Subcutaneous abdominal adipose tissue (tissue), 5 donors: ENCODE results near the gene KRT80.

Experiments used
- H3K27ac ChIP-seq: one replicate; pipeline ENCODE4 v1.7.0; 2013; ENCODE audit warnings: low read depth, mild to moderate bottlenecking, inconsistent platforms, low read length, moderate library complexity
- H3K27me3 ChIP-seq, 5 donors: one replicate each; pipeline ENCODE4 v1.7.0; 2013; ENCODE audit warnings: low read length in 5 of 5, inconsistent platforms in 1 of 5; ENCODE audit not compliant: control insufficient read depth in 5 of 5, insufficient read depth in 4 of 5
- H3K36me3 ChIP-seq, 5 donors: one replicate each; pipeline ENCODE4 v1.7.0; 2013; ENCODE audit warnings: low read length in 5 of 5; ENCODE audit not compliant: control insufficient read depth in 5 of 5, insufficient read depth in 5 of 5
- H3K4me1 ChIP-seq, 5 donors: one replicate each; pipeline ENCODE4 v1.7.0; 2013; ENCODE audit warnings: low read length in 5 of 5, mild to moderate bottlenecking in 3 of 5, moderate library complexity in 1 of 5; ENCODE audit not compliant: control insufficient read depth in 5 of 5, insufficient read depth in 5 of 5
- H3K4me3 ChIP-seq, 5 donors: one replicate each; pipeline ENCODE4 v1.7.0; 2013; ENCODE audit warnings: low read length in 5 of 5, low read depth in 1 of 5
- H3K9ac ChIP-seq, 5 donors: one replicate each; pipeline ENCODE4 v1.7.0; 2013; ENCODE audit warnings: low read length in 5 of 5, mild to moderate bottlenecking in 4 of 5, moderate library complexity in 3 of 5
- H3K9me3 ChIP-seq, 5 donors: one replicate each; pipeline ENCODE4 v1.7.0; 2013; ENCODE audit warnings: low read length in 5 of 5; ENCODE audit not compliant: control insufficient read depth in 5 of 5
- donor health status: healthy.
- donor health status: healthy.
- donor health status: healthy.
- donor health status: healthy.
- donor health status: healthy.

The KRT80 gene

GRCh38 chr12:52211716-52212585 lies 20.1 kb upstream of the KRT80 start:
- no peak overlapping the region for H3K9ac ChIP-seq
- no peak overlapping the region for H3K27ac ChIP-seq
- peaks cover 0 to 30% (median 10%) of the 10 kb centered on the region in 5 donors for H3K4me1 ChIP-seq
- no peaks in the 10 kb centered on the region for H3K36me3 ChIP-seq
- H3K9me3 ChIP-seq, result no peaks in the 10 kb centered on the region
- no peak overlapping the region for H3K4me3 ChIP-seq
- peaks cover 0 to 44% (median 21%) of the 10 kb centered on the region in 5 donors for H3K27me3 ChIP-seq

GRCh38 chr12:52210925-52211650 lies 19.3 kb upstream of the KRT80 start:
- Histone ChIP-seq H3K9ac (no peak overlapping the region), H3K4me3 (no peak overlapping the region), H3K36me3 (no peaks in the 10 kb centered on the region), H3K9me3 (no peaks in the 10 kb centered on the region), H3K27me3 (peaks cover 0 to 44% (median 21%) of the 10 kb centered on the region in 5 donors), H3K4me1 (peaks cover 0 to 22% (median 10%) of the 10 kb centered on the region in 5 donors), H3K27ac (no peak overlapping the region)

- no peak overlapping the region for H3K4me3 ChIP-seq
- no peaks in the 10 kb centered on the region for H3K9me3 ChIP-seq
- peaks cover 0 to 21% (median 10%) of the 10 kb centered on the region in 5 donors for H3K4me1 ChIP-seq
- H3K27ac ChIP-seq, result no peak overlapping the region
- peaks cover 0 to 41% (median 21%) of the 10 kb centered on the region in 5 donors for H3K27me3 ChIP-seq
- no peaks in the 10 kb centered on the region for H3K36me3 ChIP-seq
- no peak overlapping the region for H3K9ac ChIP-seq
These were observed 18.5 kb upstream of the KRT80 start for GRCh38 chr12:52210186-52210924.

GRCh38 chr12:52209321-52209720 lies 17.5 kb upstream of the KRT80 start:
- H3K36me3 ChIP-seq, result no peaks in the 10 kb centered on the region

GRCh38 chr12:52208424-52209165 lies 16.8 kb upstream of the KRT80 start:
- Histone ChIP-seq H3K4me3 (no peak overlapping the region), H3K36me3 (no peaks in the 10 kb centered on the region), H3K27ac (no peak overlapping the region), H3K9ac (no peak overlapping the region), H3K4me1 (peaks cover 0 to 20% (median 10%) of the 10 kb centered on the region in 5 donors), H3K9me3 (no peaks in the 10 kb centered on the region), H3K27me3 (peaks cover 0 to 41% (median 18%) of the 10 kb centered on the region in 5 donors)

More at GRCh38 chr12:52209321-52209720, 17.5 kb upstream of the KRT80 start:
- Histone ChIP-seq H3K4me1 (peaks cover 0 to 21% (median 10%) of the 10 kb centered on the region in 5 donors), H3K9ac (no peak overlapping the region), H3K9me3 (no peaks in the 10 kb centered on the region), H3K27ac (no peak overlapping the region), H3K4me3 (no peak overlapping the region), H3K27me3 (peaks cover 0 to 41% (median 21%) of the 10 kb centered on the region in 5 donors)

GRCh38 chr12:52207895-52208294 lies 16.1 kb upstream of the KRT80 start:
- Histone ChIP-seq H3K9ac (no peak overlapping the region), H3K9me3 (no peaks in the 10 kb centered on the region), H3K4me1 (peaks cover 3 to 25% (median 13%) of the 10 kb centered on the region in 5 donors), H3K27me3 (peaks cover 0 to 47% (median 20%) of the 10 kb centered on the region in 5 donors), H3K27ac (no peak overlapping the region), H3K36me3 (no peaks in the 10 kb centered on the region), H3K4me3 (no peak overlapping the region)

- H3K9ac ChIP-seq, result no peak overlapping the region
- no peaks in the 10 kb centered on the region for H3K36me3 ChIP-seq
- peaks cover 0 to 49% (median 20%) of the 10 kb centered on the region in 5 donors for H3K27me3 ChIP-seq
- H3K4me3 ChIP-seq, result no peak overlapping the region
- peaks cover 7 to 33% (median 21%) of the 10 kb centered on the region in 5 donors for H3K4me1 ChIP-seq
- no peak overlapping the region for H3K27ac ChIP-seq
- no peaks in the 10 kb centered on the region for H3K9me3 ChIP-seq
These were observed 15.3 kb upstream of the KRT80 start for GRCh38 chr12:52207106-52207505.

GRCh38 chr12:52206304-52207040 lies 14.7 kb upstream of the KRT80 start:
- H3K4me3 ChIP-seq, result no peak overlapping the region
- H3K9ac ChIP-seq, result no peak overlapping the region
- peaks cover 0 to 48% (median 20%) of the 10 kb centered on the region in 5 donors for H3K27me3 ChIP-seq
- H3K27ac ChIP-seq, result no peak overlapping the region
- peaks cover 7 to 34% (median 21%) of the 10 kb centered on the region in 5 donors for H3K4me1 ChIP-seq
- no peaks in the 10 kb centered on the region for H3K36me3 ChIP-seq
- H3K9me3 ChIP-seq, result no peaks in the 10 kb centered on the region
